NT2/D1 (cell line): Measurements from ENCODE around the gene DIAPH3.

Experiments
- SUZ12 ChIP-seq: IDR thresholded peaks from 2 replicates; pipeline ENCODE4 v1.6.1; 2011; ENCODE audit not compliant: insufficient read length, insufficient read depth; ENCODE audit errors: extremely low read depth
- YY1 ChIP-seq: IDR thresholded peaks from 2 replicates; pipeline ENCODE4 v1.6.1; 2011; ENCODE audit not compliant: insufficient read length, insufficient read depth
- ZNF274 ChIP-seq: IDR thresholded peaks from 2 replicates; pipeline ENCODE4 v1.6.1; 2011; ENCODE audit warnings: mild to moderate bottlenecking, low read depth, low read length

DNA sequence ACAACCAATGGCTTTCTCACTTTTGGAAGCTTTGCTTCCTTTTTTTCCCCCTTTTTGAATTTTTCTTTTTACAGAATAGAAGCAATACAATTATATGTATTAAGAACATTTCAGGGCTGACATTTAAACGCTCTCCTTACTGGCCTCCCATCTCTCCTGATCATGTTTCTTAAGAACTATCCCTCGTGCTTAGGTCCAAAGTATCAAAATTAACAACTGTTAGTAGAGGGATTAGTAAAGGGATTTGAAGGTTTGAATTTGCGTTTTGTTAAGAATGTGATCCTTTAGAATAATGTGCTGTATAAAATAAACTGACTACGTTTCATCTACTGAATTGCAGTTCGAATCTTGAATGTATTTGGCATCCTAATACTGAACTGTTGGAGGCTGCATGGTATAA, 424.8 kb downstream of the DIAPH3 start:
- TF ChIP-seq YY1 (no peak), ZNF274 (no peak), SUZ12 (no peak)
